ENCODE results near the gene ALDH1A1. TPM values are rescaled to one million over a fixed set of nuclear protein-coding genes. Genes with fewer than 3 reads are reported as not detected.

Gene ALDH1A1
- total and polyA plus RNA-seq, 2 experiments from 2014 or later, result not detected

DNA sequence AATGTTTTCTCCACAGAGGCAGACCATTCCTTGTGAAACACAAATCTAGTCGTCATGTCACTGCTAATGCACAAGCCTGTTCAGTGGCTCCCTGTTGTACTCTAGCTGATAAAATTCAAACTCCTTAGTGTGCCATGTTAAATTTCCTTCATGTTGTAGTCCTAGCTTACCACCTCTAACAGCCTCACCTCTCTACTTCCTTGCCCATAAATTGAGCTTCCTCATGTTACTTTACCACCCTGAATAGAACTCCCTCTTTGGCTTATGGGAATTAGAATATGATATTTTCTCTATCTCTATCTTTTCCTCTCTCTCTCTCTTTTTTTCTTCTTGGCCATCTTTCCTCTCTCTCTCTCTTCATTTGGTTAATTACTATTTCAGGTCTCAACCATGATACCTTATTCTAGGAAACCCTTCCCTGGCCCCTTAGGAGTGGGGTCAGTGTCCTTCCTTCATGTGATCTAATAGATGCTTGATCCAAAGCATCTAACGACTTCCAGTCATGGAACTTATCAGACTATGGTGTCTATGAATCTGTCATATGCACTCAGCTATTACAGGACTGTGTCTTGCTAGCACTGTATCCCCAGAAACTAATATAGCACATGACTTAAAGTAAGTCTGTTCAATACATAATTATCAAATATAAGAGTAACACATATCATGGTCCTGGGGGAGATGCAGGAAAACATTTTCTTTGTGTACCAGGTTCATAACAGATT is 31.5 kb upstream of the ALDH1A1 start:
- Histone ChIP-seq H3K27ac (no peak overlapping the region), H3K9ac (no peak overlapping the region)

DNA sequence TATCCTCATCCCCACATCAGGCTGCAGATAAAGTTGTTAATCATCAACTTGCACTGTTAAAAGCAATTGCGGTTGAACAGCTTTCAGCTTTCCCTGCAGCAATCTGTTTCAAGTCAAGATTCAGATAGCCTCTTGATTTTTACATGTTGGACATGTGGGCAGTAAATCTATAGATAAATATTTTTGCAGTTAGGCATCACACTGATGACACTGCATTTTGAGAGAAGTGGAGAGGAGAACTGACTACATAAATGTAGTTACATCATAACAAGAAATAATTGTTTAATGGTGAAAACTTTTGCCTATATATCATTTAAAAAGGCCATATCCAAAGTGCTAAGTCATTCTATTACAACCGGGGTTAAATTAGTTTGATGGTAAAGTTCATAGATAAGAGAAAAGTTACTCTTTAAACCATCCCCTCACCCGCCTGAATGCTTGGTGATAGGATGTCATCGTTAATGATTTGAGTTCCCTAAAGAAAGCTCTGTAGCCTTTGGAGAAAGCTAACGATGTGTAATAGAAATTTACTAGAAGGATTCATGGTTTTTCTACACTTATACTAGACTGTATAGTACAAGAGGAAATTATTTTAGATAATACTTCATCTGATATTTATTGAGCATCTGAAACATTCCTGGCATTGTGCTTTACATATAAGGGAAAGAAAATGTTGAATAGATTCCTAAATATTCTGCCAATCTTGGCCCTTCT is 30.8 kb upstream of the ALDH1A1 start:
- no peaks in the 10 kb centered on the region for H3K79me2 ChIP-seq (ENCODE audit: insufficient read depth)
- no peaks in the 10 kb centered on the region for H3K9me2 ChIP-seq (ENCODE audit: insufficient read depth)
- no peaks in the 10 kb centered on the region for H3K27me3 ChIP-seq (replicated peaks; ENCODE audit: insufficient read depth)
- H3K36me3 ChIP-seq (ENCODE audit: low read depth), result no peaks in the 10 kb centered on the region
- peaks cover 31% of the 10 kb centered on the region for H3K4me1 ChIP-seq (ENCODE audit: insufficient read depth)
- H3K27ac ChIP-seq, result no peak overlapping the region
- no peaks in the 10 kb centered on the region for H4K20me1 ChIP-seq (ENCODE audit: insufficient read depth)
- H3F3A ChIP-seq (ENCODE audit: insufficient read depth), result peaks cover 16% of the 10 kb centered on the region; the same call in 1 of the 2 replicates
- DNase-seq, result no peak
- H2AFZ ChIP-seq, result no peak overlapping the region
- no peaks in the 10 kb centered on the region for H3K9me3 ChIP-seq (ENCODE audit: low read depth)
- TF ChIP-seq EZH2phosphoT487 (IDR thresholded peaks at IDR 0.05; ENCODE audit: insufficient read depth, low read depth) (no peak), EZH2 (IDR thresholded peaks at IDR 0.05; ENCODE audit: insufficient read depth, poor library complexity, severe bottlenecking) (no peak)
- H3K4me3 ChIP-seq, result no peak overlapping the region
- H3K4me2 ChIP-seq (ENCODE audit: unreplicated experiment), result no peak overlapping the region
- in situ Hi-C loops (cut with MboI), result no loop called here
- H3K9ac ChIP-seq, result no peak overlapping the region
- WGBS, 2 experiments (ENCODE audit: low coverage in 1 of 2, low lambda C conversion rate in 2 of 2, missing lambda C conversion rate in 2 of 2), result 74 to 77% methylated on average over 5 of the region's 5 CpGs

More for the DNA sequence above, 31.5 kb upstream of the ALDH1A1 start:
- Histone ChIP-seq H3K79me2 (ENCODE audit: insufficient read depth) (no peaks in the 10 kb centered on the region), H3K36me3 (ENCODE audit: low read depth) (no peaks in the 10 kb centered on the region), H3K9me3 (ENCODE audit: low read depth) (no peaks in the 10 kb centered on the region), H3K4me2 (ENCODE audit: unreplicated experiment) (no peak overlapping the region), H4K20me1 (ENCODE audit: insufficient read depth) (no peaks in the 10 kb centered on the region), H2AFZ (no peak overlapping the region), H3F3A (ENCODE audit: insufficient read depth) (peaks cover 13% of the 10 kb centered on the region; the same call in 1 of the 2 replicates), H3K4me1 (ENCODE audit: insufficient read depth) (peaks cover 24% of the 10 kb centered on the region), H3K27me3 (replicated peaks; ENCODE audit: insufficient read depth) (no peaks in the 10 kb centered on the region), H3K9me2 (ENCODE audit: insufficient read depth) (no peaks in the 10 kb centered on the region), H3K4me3 (no peak overlapping the region)
- TF ChIP-seq EZH2 (IDR thresholded peaks at IDR 0.05; ENCODE audit: insufficient read depth, poor library complexity, severe bottlenecking) (no peak), EZH2phosphoT487 (IDR thresholded peaks at IDR 0.05; ENCODE audit: insufficient read depth, low read depth) (no peak)
- no peak for DNase-seq
- 29 to 40% methylated on average over 2 of the region's 2 CpGs for WGBS, 2 experiments (ENCODE audit: low coverage in 1 of 2, low lambda C conversion rate in 2 of 2, missing lambda C conversion rate in 2 of 2)
- in situ Hi-C loops (cut with MboI), result no loop called here

DNA sequence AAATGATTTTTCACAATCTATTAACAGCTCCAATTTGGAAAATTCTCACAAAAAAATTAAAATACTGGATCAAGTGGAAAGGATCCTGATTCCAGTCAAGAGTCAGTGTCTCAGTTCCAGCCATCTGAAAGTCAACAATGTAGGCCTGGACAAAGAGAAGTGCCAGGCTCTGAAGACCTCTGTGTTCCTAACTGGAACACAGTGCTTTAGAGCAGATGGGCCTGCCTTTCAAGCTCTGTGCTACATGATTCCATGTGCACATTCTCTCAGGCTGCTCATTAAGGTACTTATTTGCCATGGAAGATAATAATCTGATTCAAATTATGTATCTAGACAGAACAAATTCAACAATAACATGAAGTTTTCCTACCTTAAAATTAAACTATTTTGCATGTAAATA is 30.2 kb upstream of the ALDH1A1 start:
- Histone ChIP-seq H3K27ac (no peak overlapping the region), H2AFZ (no peak overlapping the region), H3K4me2 (ENCODE audit: unreplicated experiment) (no peak overlapping the region)

DNA sequence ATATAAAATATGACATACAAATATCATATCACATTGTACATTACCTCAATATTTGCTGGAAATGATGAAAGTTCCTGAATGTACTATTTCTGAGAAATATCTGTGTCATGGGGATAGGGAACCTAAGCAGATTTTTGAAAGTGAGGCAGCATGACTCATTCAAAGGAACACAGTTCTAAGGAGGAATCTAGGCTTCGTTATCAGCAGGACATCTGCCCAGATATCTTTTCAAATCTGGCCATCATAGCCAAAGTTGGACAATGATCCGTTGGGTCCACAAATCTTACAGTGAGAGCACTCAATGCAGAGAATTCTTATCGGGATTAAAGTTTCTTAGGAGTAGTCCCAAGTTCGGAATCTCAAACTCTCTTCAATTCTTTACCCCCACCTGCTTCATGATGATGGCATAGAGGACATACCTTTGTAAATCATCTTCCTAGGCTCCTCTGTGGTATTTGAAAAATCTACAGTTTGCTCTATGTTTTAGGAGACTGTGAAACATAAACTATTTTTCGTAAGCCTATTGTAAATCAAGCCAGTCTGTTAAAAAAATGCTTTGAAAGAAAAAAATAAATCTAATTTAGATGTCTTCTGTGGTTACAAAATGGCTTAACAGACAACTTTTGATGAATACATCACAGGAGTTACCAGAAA is 29.4 kb upstream of the ALDH1A1 start:
- no peak overlapping the region for H2AFZ ChIP-seq
- H3K4me2 ChIP-seq (ENCODE audit: unreplicated experiment), result no peak overlapping the region
- DNase-seq, result peak; percentile 25
- H3K27me3 ChIP-seq (replicated peaks; ENCODE audit: insufficient read depth), result no peaks in the 10 kb centered on the region
- no peak overlapping the region for H3K4me3 ChIP-seq
- H3K79me2 ChIP-seq (ENCODE audit: insufficient read depth), result no peaks in the 10 kb centered on the region
- TF ChIP-seq EZH2phosphoT487 (IDR thresholded peaks at IDR 0.05; ENCODE audit: insufficient read depth, low read depth) (no peak), EZH2 (IDR thresholded peaks at IDR 0.05; ENCODE audit: insufficient read depth, poor library complexity, severe bottlenecking) (no peak)
- H3K9me3 ChIP-seq (ENCODE audit: low read depth), result no peaks in the 10 kb centered on the region
- H3F3A ChIP-seq (ENCODE audit: insufficient read depth), result peaks cover 6% of the 10 kb centered on the region; the same call in 1 of the 2 replicates
- H3K27ac ChIP-seq, result no peak overlapping the region
- H3K9me2 ChIP-seq (ENCODE audit: insufficient read depth), result no peaks in the 10 kb centered on the region
- H3K9ac ChIP-seq, result no peak overlapping the region
- in situ Hi-C loops (cut with MboI), result no loop called here
- H3K36me3 ChIP-seq (ENCODE audit: low read depth), result no peaks in the 10 kb centered on the region
- H4K20me1 ChIP-seq (ENCODE audit: insufficient read depth), result no peaks in the 10 kb centered on the region
- WGBS, 2 experiments (ENCODE audit: low coverage in 1 of 2, low lambda C conversion rate in 2 of 2, missing lambda C conversion rate in 2 of 2), result 85 to 90% methylated on average over 5 of the region's 5 CpGs
- H3K4me1 ChIP-seq (ENCODE audit: insufficient read depth), result peaks cover 39% of the 10 kb centered on the region

More for the DNA sequence above, 30.2 kb upstream of the ALDH1A1 start:
- Histone ChIP-seq H3K9me3 (ENCODE audit: low read depth) (no peaks in the 10 kb centered on the region), H4K20me1 (ENCODE audit: insufficient read depth) (no peaks in the 10 kb centered on the region), H3K4me3 (no peak overlapping the region), H3K27me3 (replicated peaks; ENCODE audit: insufficient read depth) (no peaks in the 10 kb centered on the region), H3F3A (ENCODE audit: insufficient read depth) (peaks cover 14% of the 10 kb centered on the region; the same call in 1 of the 2 replicates), H3K9ac (no peak overlapping the region), H3K79me2 (ENCODE audit: insufficient read depth) (no peaks in the 10 kb centered on the region), H3K4me1 (ENCODE audit: insufficient read depth) (peaks cover 35% of the 10 kb centered on the region), H3K9me2 (ENCODE audit: insufficient read depth) (no peaks in the 10 kb centered on the region), H3K36me3 (ENCODE audit: low read depth) (no peaks in the 10 kb centered on the region)
- TF ChIP-seq EZH2 (IDR thresholded peaks at IDR 0.05; ENCODE audit: insufficient read depth, poor library complexity, severe bottlenecking), result no peak
- TF ChIP-seq EZH2phosphoT487 (IDR thresholded peaks at IDR 0.05; ENCODE audit: insufficient read depth, low read depth), result no peak
- in situ Hi-C loops (cut with MboI), result no loop called here
- DNase-seq, result no peak

All from GM23248 (cell line).